NCI-H1105 treated with DMSO at 0.1 percent for 48 hours (cell line): ENCODE data around the gene PXN.

Experiments
- DNase-seq: peaks from one replicate; lab custom pipeline; 2025; lab: John Stamatoyannopoulos, UW

PXN gene

GRCh38 chr12:120265473-120266179 is at the start of gene PXN:
TSS of gene PXN (minus strand) at chr12:120265730. CDS start at chr12:120265629, 101 bp downstream.
- DNase-seq: peak; percentile 65

- DNase-seq: no peak
These were observed 48.7 kb upstream of the PXN start for GRCh38 chr12:120314220-120314619.

GRCh38 chr12:120301962-120302815 is 36.7 kb upstream of the PXN start, which contains the start of gene SIRT4:
TSS of gene SIRT4 (plus strand) at chr12:120302321. CDS start at chr12:120303562, 1,241 bp downstream.
- peak; percentile 96 for DNase-seq

- peak; percentile 90 for DNase-seq
These were observed 27.4 kb upstream of the PXN start, which contains the start of gene RNU4-1 for GRCh38 chr12:120292661-120293531. TSS of gene RNU4-1 (minus strand) at chr12:120293237.

- no peak for DNase-seq
These were observed 26.8 kb upstream of the PXN start for GRCh38 chr12:120292411-120292660.

- peak; percentile 22 for DNase-seq
These were observed 25.2 kb upstream of the PXN start for GRCh38 chr12:120290609-120291305.

GRCh38 chr12:120287491-120287890 is 22.0 kb upstream of the PXN start:
- DNase-seq: no peak

GRCh38 chr12:120286768-120287490 is 21.4 kb upstream of the PXN start:
- DNase-seq: no peak

- DNase-seq: no peak
These were observed 18.9 kb upstream of the PXN start for GRCh38 chr12:120284381-120284780.

GRCh38 chr12:120283318-120283717 is 17.8 kb upstream of the PXN start:
- DNase-seq: no peak

- DNase-seq: no peak
These were observed 12.9 kb upstream of the PXN start for GRCh38 chr12:120278137-120279069.

GRCh38 chr12:120276734-120277133 is 11.2 kb upstream of the PXN start:
- DNase-seq: no peak

GRCh38 chr12:120267736-120268135 is 2.2 kb upstream of the PXN start:
- no peak for DNase-seq

GRCh38 chr12:120266180-120266870 is 795 bp upstream of the PXN start:
- no peak for DNase-seq

GRCh38 chr12:120264904-120265472 is 542 bp downstream of the PXN start:
- DNase-seq: no peak

- DNase-seq: no peak
These were observed 1.2 kb downstream of the PXN start for GRCh38 chr12:120264086-120264903.

GRCh38 chr12:120263748-120264085 is 1.8 kb downstream of the PXN start:
- no peak for DNase-seq
